GM12874 (cell line): Measurements from ENCODE around the gene GATA2.

ENCODE experiments used
- TF ChIP-seq, protein P1 (sequence below): IDR thresholded peaks from 2 replicates; pipeline ENCODE4 v1.5.1; 2011; ENCODE audit warnings: low read depth, mild to moderate bottlenecking, control low read depth, low read length, moderate library complexity; ENCODE audit not compliant: insufficient read depth

The GATA2 gene

GRCh38 chr3:128482175-128482574 lies 10.8 kb downstream of the GATA2 start:
- TF ChIP-seq, protein P1, sequence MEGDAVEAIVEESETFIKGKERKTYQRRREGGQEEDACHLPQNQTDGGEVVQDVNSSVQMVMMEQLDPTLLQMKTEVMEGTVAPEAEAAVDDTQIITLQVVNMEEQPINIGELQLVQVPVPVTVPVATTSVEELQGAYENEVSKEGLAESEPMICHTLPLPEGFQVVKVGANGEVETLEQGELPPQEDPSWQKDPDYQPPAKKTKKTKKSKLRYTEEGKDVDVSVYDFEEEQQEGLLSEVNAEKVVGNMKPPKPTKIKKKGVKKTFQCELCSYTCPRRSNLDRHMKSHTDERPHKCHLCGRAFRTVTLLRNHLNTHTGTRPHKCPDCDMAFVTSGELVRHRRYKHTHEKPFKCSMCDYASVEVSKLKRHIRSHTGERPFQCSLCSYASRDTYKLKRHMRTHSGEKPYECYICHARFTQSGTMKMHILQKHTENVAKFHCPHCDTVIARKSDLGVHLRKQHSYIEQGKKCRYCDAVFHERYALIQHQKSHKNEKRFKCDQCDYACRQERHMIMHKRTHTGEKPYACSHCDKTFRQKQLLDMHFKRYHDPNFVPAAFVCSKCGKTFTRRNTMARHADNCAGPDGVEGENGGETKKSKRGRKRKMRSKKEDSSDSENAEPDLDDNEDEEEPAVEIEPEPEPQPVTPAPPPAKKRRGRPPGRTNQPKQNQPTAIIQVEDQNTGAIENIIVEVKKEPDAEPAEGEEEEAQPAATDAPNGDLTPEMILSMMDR = no peak

GRCh38 chr3:128481438-128481942 lies 11.5 kb downstream of the GATA2 start:
- TF ChIP-seq, protein P1 = no peak

- TF ChIP-seq, protein P1 = no peak
These were observed 12.1 kb downstream of the GATA2 start for GRCh38 chr3:128480717-128481437.

DNA sequence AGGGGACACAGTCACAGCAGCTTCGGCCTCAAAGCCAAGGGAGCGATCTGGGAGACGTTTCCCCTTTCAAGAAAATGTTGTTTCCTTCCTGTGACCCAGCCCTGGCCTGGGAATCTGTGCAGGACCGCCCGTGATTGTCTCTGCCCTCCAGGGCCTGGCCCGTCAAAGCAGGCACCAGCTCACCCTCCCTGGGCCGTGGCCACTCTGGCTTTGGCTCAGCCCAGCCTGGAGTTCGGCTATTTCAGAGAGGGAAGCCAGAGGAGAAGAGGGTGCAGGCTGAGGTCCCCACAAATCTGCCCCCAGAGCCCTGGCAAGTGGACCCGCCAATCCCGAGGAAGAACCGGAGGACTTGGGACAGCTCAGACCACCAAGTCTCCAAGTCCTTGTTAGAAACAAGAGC lies 12.7 kb downstream of the GATA2 start:
- TF ChIP-seq, protein P1 = no peak

GRCh38 chr3:128479558-128480086 lies 13.4 kb downstream of the GATA2 start:
- TF ChIP-seq, protein P1 = no peak

DNA sequence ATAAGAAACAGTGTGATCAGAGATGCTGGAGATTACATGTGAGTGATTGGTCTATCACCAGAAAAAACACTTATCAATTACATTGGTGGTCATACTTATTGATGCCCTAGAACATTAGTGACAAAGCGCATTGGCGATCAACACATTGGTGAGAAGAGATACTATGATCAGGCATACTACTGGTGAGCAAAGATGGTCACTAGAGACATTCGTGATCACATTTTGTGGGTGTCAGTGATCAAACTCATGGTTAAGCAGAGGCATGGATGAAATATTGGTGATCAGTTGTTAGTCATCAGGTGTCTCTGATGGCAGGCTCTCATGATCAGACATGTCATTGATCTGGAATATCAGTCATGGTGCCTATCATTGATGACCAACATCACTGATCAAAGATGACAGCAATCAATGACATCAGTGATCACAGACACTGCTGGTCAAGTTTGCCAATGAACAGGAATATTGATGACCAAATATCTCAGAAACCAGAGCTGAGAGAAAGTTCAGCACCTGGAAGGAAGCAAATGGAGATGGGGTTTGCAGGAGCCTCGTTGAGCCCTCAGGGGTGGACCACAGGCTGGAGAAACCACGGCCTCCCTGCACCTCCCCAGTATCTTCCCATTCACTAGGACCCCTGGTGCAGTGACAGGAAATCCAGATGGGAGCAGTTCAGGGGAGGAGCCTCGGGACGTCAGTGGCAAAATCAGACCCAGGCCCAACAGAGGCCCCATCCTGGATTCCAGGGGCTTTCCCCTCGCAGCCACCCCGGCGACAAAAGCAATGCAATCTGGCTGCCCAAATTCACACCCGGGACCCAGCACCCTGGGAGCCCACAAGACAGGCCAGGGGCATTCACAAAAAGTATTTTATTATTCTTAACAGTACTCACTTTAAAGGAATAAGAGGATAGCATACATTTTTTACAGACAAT lies 14.2 kb downstream of the GATA2 start:
- TF ChIP-seq, protein P1 = no peak

GRCh38 chr3:128476659-128477058 lies 16.3 kb downstream of the GATA2 start:
- TF ChIP-seq, protein P1 = no peak
